Gastroesophageal sphincter (tissue), 3 donors: ENCODE results near the gene VSTM2B.

Experiments
- POLR2AphosphoS5 ChIP-seq: sonication (generic); formaldehyde crosslinking; IDR thresholded peaks from one replicate; pipeline ENCODE4 v1.6.1; 2017; ENCODE audit warnings: antibody characterized with exemption
- TF ChIP-seq, protein P1 (sequence below), 4 experiments: fragments of 200-600 bp in 2 of 4; fragments of 450-650 bp in 2 of 4; sonication (generic) in 1 of 4; IDR thresholded peaks; one replicate each; pipeline ENCODE4 v1.5.1; 2017 to 2019; ENCODE audit warnings: antibody characterized with exemption in 4 of 4, mild to moderate bottlenecking in 2 of 4, moderate library complexity in 2 of 4

DNA sequence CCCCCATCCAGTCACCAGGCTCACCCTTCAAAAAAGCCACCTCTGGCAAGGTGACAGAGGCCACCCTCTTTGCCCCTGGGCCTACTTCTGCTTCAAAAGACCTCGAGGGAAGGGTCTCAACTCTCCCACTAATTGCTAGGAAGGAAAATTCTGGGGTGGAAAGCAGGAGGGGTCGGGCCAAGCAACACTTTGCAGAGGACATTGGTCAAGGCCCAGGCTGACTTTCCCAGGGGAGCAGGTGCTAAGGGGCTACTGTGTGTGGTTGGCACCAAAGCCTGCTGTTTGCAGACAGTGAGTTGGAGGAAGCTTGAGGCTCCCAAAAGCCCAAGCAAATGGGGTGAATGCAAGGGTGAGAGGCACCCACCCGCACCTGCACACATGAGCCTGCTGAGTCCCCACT is 28.6 kb upstream of the VSTM2B start:
- no peak for TF ChIP-seq POLR2AphosphoS5
- TF ChIP-seq, protein P1, sequence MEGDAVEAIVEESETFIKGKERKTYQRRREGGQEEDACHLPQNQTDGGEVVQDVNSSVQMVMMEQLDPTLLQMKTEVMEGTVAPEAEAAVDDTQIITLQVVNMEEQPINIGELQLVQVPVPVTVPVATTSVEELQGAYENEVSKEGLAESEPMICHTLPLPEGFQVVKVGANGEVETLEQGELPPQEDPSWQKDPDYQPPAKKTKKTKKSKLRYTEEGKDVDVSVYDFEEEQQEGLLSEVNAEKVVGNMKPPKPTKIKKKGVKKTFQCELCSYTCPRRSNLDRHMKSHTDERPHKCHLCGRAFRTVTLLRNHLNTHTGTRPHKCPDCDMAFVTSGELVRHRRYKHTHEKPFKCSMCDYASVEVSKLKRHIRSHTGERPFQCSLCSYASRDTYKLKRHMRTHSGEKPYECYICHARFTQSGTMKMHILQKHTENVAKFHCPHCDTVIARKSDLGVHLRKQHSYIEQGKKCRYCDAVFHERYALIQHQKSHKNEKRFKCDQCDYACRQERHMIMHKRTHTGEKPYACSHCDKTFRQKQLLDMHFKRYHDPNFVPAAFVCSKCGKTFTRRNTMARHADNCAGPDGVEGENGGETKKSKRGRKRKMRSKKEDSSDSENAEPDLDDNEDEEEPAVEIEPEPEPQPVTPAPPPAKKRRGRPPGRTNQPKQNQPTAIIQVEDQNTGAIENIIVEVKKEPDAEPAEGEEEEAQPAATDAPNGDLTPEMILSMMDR (IDR thresholded peaks at IDR 0.05): no peak
